Islet of Langerhans (tissue), 1 donor: ENCODE data around the gene BCAP29.

ENCODE experiments used
- FAIRE-seq: peaks from one replicate; lab custom pipeline; 2011; peaks lifted over from hg19 to GRCh38; lab: Jason Lieb, UNC

Gene BCAP29

DNA sequence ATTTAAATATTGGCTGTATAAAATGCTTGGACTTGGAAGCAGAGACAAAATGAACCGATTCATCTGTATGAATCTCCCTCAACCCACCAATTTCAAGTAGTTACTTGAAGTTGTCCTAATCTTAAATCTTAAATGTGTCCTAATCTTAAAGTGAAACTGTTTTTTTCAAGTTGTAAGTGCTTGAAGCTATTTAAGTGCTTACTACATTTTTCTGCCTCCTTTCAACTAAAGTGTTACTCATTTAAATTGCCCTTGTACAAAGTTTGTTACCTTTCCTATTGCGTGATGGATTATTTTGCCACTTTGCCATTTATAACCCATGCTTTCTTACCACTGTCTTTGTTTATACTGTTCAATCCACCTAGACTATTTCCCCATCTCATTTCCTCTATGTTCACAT is 2.8 kb downstream of the BCAP29 start:
- no peak for FAIRE-seq

DNA sequence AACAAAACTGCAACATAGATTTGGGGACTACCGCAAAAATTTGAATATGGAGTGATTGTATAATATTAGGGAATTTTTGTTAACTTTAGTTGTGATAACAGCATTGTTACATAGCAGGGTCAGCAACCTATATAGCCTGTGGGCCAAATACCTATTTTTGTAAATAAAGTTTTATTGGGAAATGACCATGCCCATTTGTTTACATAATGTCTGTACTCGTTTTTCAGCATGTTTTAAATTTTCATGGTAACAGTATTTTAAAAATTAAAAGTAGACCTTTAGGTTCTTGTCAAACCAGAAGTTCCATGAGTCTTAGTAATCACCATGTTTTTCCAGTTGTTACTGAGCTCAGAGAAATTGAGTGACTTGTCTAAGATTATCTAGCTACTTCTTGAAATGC is 4.7 kb downstream of the BCAP29 start:
- no peak for FAIRE-seq

DNA sequence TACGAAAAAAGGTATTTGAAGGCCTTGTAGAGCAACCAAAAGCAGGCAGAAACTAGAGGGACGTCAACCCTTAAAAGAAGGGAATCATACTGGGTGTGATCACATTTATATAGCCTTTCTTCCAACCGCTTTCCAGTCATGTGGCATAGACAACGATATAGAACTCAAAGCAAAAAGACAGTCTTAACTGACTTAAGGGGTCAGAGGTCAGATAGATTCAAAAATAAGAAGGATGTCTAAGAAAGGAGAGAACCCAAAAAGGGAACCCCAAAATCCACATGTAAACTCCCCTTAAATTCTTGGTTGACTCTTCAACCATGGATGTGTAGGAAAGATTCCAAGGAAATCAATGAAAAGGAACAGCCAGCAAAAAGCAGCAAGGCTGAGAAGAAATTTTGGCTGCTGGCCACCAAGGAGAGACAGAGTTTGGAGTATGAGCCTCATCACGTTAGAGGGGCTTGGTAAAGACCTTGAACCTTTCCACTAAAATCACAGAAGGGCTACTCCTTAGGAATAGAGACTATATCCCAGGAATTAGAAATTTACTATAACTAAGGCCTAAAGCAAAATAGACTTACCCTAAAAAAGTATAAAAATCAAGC is 8.6 kb downstream of the BCAP29 start:
- FAIRE-seq, result no peak

DNA sequence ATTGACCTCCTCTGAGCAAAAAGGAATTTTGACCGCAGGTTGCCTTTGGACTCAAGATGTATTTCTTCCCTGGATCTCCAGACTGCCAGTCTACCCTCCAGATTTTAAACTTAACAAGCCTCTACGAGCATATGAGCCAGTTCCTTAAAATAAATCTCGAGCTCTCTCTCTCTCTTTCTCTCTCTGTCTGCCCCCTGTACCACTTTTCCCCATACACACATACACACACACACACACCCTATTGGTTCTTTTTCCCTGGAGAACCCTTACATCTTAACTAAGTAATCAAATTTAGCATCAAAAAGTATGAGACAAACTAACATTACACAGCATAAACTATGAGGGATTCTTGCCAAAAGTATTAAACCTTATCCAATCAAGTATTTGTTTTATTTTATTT is 11.4 kb downstream of the BCAP29 start:
- FAIRE-seq, result no peak

DNA sequence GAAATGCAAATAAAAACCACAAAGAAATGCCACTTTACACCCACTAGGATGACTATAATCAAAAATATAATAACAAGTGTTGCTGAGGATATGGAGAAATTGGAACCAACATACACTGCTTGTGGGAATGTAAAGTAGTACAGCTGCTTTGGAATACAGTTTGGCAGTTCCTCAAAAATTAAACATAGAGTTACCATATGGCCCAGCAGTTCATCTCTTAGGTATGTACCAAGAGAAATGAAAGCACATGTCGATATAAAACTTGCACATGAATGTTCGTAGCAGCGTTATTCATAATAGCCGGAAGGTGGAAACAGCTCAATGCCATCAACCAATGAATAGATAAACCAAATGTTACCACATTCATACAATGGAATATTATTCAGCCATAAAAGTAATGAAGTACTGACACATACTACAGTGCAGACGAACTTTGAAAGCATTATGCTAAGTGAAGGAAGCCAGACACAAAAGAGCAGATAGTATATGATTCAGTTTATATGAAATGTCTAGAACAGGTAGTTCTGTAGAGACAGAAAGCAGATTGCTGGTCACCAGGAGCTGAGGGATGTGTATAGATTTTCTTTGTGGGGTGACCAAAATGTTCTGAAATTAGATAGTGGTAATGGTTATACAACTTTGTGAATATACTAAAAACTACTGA is 12.4 kb downstream of the BCAP29 start:
- no peak for FAIRE-seq

DNA sequence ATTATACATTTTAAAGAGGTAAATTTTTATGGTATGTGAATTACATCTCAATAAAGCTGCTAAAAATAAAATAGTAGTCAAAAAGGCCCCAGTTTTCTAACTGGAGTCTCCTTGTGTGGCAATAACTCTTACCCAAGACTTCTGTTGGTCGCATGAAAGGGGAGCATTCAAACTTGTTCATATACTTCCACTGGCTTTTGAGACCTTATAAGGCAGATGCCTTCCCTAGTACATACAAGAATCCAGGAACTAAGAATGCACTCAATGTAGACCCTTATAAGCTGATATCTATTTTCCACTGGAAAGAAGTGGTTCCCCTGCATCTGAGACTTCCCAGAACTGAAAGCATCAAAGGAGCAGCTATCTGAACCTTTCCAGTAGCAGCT is 13.0 kb downstream of the BCAP29 start:
- no peak for FAIRE-seq

DNA sequence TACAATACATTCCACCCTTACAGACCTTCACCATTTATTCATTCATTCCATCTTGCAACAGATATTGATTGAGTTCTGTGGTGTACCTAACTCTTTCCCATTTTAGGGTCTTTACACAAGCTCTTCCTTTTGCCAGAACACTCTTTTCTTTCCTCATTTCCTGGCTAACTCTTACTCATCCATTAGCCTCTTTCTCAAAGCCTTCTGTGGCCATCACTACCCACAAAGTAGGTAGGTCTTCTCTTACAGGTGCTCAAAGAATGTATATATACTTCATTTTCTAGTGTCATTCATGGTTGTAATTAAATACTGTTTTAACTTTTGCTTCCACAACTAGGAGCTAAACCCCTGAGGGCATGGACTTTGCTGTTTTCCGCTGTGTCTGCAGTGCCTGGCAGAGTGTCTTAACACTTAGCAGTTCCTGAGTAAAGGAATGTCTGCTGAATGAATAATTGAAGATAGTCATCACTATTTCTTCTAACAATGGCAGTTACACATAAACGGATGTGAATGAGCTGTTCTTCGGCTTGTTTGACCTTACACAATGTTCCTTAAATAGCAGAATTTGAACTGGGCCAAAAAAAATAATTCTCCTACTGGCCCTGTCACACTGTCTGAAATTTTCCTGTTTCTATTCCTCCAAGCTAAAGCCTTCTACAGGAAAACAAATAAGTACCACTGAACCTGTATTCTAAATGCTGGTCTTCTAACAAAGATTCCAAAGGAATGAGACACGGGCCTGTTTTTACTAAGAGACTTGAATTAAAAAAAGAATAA is 15.1 kb downstream of the BCAP29 start:
- FAIRE-seq, result peak; percentile 5

DNA sequence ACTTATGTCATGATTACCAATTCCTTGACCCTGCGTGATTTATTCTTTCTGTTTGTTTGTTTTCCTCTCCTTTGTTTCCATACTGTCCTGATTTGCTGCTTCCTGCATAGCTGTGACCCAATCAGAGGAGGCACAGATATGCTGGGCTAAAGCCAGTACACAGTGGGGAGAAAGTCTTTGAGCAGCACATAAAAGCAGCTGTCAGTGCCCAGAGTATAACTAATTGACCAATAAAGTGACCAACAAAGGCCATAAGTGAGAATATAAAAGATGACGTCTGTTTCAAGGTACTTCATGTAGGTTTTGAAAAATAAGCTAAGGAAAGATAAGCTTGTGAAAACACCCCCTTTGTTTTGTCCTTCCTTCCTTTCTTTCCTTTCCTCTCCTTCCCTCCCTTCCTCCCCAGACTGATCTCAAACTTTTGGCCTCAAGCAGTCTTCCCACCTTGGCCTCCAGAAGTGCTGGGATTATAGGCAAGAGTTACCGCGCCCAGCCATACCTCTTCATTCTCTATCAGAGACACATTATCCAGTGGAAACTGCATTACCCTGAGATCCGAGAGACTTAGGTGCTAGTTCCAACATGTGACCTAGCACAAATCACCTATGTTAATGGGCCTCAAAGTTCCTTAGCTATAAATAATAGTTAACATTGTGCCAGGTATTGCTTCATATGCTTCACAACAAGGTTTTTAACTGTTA is 17.0 kb downstream of the BCAP29 start:
- no peak for FAIRE-seq

DNA sequence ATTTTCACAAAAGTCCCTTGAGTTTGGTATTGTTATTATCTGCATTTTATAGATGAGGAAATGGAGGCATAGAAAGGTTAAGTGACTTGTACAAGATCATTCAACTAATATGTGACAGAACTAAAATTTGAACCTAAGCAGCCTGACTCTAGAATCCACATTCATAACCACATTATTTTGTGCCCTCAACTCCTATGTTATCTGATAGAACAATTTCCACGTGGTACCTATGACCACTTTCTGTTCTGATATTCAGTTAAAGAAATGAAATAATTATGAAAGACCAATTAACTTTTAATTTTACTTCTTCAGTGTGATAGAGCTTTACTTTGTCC is 17.5 kb downstream of the BCAP29 start:
- no peak for FAIRE-seq

DNA sequence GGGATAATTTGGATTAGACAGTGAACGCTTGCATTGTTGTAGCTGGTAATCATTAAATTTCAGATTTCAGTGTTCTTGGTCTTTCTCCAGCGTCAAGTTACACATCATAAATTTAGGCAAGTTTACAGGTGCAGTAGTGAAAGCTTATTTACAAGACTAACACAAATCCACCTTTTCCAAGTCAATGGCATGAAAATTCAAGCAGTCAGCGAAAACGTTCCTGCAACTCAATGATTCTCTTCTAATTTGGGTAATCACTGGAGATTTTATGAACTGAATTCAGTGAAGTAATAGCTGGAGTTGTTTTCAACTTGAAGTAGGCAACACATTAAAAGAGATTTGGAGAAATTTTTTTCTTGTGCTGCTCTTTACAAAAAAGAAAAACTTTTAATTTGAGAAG is 17.9 kb downstream of the BCAP29 start:
- peak; percentile 45 for FAIRE-seq

DNA sequence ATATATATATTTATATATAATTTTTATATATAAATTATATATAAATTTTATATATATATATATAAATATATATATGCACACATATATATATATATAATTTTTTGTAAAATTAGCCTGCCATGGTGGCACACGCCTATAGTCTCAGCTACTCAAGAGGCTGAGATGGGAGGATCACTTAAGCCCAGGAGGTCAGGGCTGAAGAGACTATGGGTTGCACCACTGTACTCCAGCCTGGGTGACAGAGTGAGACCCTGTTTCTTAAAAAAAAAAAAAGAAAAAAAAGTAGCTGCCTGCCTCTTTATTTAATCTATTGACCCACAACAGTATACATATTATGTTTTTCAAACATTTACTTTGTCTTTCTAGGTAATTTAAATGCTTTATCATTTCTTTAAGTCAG is 19.2 kb downstream of the BCAP29 start:
- no peak for FAIRE-seq

DNA sequence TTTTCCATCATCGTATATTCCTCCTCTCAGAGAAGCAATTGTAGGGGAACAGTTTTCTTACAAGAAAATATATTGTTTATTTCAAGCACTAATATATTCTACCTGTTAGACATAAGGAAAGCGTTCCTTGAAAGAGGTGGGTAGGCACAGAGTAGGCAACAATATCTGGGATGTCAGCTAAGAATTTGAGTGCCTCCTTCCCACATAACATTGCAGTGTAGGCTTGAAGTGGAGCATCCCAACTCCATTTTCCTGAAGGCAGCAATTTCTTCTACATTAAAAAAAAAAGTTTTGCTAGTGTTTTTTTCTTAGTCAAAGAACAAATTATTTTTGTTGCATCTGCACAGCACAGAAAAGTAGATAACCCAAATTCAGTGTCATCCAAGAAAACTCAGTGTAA is 20.8 kb downstream of the BCAP29 start:
- no peak for FAIRE-seq

DNA sequence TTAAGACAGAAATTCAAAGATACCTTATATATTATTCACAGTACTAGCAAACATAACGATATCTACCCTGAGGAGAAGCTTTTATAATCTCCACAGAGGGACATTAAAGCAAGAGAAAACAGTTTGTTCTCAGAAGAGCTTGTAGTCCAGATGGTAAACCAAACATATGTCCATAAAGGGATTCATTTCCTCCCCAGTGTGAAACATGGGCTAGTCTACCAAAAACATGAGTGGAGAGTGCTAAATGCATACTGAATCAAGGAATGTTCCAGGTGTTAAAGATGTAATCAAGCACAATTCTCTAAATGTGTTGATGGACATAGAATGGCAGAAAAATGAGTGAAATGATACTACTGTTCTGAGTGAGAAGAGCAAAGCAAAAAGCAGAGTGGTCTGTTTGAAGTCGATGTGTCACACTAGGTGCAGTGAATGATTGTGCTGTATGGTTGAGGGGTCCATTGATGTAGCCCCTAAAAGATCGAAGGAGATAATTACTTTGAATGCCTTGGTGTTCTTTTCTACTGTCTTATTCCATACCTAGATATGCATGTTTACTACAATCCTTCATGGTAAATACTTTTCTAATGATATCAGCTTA is 25.3 kb downstream of the BCAP29 start:
- FAIRE-seq, result no peak

DNA sequence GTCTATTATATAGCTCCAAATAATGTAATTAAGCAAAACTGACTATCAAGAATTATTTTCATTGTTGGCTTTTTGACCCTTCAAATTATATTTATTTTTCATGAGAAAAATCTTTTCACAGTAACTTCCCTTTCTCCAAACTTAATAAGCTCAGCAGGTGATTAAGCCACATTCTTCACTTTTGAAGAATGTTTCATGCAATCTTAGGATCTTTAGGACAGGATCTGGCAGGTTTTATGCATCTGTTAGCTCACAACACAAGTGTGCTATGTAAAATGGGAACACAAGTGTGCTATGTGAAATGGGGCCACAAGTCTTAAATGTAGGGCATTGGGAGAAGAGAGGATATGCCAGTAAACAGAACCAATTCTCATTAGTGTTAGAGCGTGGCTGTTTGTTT is 26.3 kb downstream of the BCAP29 start:
- no peak for FAIRE-seq

DNA sequence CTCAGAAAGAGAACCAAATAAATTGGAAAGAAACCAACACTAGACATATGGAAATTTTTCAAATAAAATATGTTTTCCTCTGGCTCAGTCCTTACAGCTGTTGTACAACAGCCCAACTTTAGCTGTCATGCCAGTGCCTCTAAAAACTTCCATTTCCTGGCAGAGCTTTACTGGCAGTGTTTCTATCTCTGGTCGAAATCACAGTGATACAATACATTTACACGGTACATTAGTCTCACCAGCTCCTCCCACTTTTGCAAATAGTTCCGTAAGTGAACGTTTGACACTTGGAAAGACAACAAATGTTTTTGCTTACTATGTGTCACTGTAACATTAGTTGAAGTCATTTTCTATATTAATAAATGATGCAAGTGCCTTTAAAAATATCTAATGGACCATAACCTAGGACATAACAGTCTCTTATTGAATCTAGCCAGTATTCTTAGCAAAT is 29.8 kb downstream of the BCAP29 start:
- FAIRE-seq, result no peak

DNA sequence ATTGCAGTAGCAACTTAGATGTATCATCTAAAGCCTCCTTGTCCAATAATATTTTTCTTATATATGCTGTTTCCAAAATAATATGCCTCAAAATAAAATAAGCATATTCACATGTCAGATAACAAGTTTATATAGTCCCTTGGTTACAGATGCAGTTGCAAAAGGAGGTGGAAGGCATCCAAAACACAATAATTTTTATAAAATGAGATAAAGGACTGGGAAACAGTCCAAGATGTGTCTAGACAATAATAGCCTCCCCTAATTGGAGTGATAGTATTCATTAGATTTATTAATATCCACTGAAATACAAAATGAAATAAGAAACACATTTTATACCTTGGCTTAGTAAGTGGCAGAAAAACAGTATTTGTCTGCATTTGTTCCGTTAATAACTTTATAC is 30.3 kb downstream of the BCAP29 start:
- no peak for FAIRE-seq

DNA sequence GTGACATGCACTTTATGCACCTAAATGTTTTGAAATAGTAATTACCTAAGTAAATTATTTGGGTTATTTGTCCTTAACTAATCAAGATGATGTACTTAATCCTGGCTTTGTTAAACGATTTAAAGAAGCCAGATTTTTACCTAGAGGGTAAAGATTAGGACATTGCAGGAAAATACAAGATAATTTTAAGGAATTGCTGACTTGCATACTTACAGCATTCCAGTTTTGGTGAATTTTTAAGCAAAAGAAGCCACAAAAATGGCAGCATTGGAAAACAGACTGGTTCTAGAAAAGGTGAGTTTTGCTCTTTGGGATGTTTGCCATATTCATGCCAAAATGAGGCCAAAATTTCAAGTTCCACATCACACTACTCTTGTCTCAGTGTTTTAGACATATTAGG is 33.4 kb downstream of the BCAP29 start:
- FAIRE-seq, result no peak

DNA sequence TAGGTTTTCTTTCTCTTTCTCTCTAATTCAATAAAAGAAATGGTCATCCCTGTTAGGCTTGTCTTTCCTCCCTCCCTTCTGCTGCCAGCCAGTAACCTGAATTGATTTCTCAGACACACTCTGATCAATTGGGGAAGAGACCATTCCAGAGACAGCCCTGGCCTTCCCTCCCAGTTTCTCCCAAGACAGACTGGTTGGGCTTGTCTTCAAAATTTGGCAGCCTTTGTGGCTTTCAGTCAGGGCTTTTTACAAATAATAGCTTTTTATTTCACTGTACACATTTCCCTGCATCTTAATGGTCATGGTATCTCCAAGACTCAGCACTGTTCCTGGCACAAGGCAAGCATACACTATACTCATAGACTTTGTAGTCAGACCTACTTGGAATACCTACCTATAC is 33.9 kb downstream of the BCAP29 start:
- no peak for FAIRE-seq

DNA sequence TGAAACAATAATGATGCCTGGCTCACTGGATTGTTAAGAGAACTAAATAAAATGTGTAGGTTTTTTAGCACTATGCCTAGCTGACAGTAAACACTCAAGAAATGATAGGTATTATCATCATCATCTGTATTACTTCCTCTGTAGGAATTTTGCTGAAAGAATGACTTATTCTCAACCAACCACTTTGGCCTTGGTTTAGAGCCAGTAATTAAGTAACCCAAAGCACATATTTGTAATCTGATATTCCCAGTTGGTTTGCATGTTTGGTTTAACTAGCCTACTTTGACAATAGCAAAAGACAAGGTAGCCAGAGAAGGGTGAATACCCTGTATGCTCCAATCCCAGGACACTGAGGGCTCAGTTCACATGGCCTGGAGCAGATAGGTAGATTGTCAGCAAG is 34.4 kb downstream of the BCAP29 start:
- no peak for FAIRE-seq

DNA sequence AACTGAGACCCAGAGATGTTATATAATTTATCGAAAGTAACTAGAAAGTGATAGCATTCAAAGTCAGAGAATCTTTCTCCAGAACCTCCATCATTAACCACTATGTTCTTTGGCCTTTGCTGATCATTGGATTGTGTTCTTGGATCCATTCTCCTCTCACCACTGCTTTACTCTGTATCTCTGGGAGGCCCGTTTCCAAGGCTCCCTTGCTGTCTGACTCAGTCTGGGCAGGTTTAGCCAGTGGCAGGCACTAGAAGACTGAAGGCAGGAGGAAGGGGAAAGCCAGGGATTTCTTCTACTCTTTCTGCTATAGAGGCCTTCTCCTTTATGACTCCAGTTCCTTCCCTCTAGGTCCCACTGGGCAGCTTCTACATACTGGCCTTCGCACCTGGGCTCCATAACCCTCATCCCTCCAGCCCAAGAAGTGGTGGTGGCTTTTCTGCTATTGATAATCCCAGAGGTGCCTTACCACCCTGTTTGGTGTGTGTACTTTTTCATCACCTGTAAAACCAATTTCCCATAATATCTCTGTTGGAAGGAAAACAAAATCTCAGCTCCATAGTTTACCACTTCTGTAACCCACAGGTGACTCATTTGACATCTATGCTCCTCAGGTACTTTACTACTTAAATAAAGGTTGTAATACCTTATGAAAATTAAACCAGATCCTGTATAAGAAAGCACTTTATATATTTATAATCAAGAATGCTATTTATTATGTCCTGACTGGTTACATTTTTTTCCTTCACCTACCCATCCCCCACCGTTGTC is 36.0 kb downstream of the BCAP29 start:
- FAIRE-seq, result no peak

DNA sequence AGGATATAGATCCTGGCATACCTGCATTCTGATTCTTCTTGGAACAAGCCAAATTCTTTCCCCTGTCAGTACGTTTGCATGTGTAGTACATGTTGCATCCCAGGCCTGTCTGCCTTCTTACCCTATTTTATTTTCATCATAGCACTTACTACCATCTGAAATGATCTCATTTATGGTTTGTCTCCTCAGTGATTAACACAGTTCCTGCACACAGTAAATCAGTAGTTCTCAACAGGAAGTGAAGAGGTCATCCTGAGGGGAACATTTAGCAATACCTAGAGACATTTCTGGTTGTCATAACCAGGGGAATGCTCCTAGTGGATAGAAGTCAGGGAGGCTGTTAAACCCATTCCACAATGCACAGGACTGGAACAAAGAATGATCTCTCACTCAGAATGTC is 42.4 kb downstream of the BCAP29 start:
- FAIRE-seq, result no peak

DNA sequence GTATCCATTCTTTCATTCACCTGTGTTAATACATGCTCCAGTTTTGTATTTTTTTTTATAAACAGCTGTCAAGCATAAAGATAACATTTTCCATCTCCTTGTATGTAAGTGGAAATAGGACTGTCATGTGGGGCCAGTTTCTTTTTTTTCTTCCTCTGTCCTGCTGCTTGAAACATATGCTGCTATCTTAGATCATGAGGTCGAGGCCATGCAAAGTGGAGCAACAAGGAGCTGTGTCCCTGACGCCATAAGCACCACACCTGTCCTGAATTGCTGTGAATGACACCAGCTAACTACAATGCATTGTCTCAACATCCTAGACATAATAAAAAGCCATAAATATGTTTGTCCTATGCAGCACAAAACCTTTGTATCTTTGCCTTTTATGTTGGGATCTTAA is 42.8 kb downstream of the BCAP29 start:
- no peak for FAIRE-seq
